Stomach (tissue), 9 donors: ENCODE data around the gene PAFAH1B1. TPM values are rescaled to one million over a fixed set of nuclear protein-coding genes. Genes with fewer than 3 reads are reported as not detected.

ENCODE experiments used
- DNase-seq, 2 donors: peaks; one replicate each; pipeline versions ENCODE4 v3.0.0 to v3.0.0-alpha.2; 2013 to 2019
- H3K27ac ChIP-seq, 5 donors: fragments of 200-600 bp in 4 of 5; sonication (generic) in 4 of 5; one replicate each; pipeline ENCODE4 v1.5.1; 2013 to 2019; ENCODE audit warnings: mild to moderate bottlenecking in 1 of 5, moderate library complexity in 1 of 5
- H3K27me3 ChIP-seq, 3 donors: fragments of 200-600 bp; sonication (generic); one replicate each; pipeline ENCODE4 v1.5.1; 2017 to 2019; ENCODE audit warnings: mixed run types in 1 of 3
- H3K36me3 ChIP-seq, 4 donors: fragments of 200-600 bp; sonication (generic); 1 replicate in 3 of 4; 2 replicates in 1 of 4; pipeline ENCODE4 v1.5.1; 2016 to 2019
- H3K4me1 ChIP-seq, 4 donors: fragments of 200-600 bp; sonication (generic); one replicate each; pipeline ENCODE4 v1.5.1; 2016 to 2019
- H3K4me3 ChIP-seq, 4 donors: fragments of 200-600 bp; sonication (generic) in 3 of 4; one replicate each; pipeline ENCODE4 v1.5.1; 2016 to 2019; ENCODE audit warnings: mild to moderate bottlenecking in 1 of 4
- H3K9me3 ChIP-seq, 4 donors: fragments of 200-600 bp; sonication (generic); one replicate each; pipeline ENCODE4 v1.5.1; 2016 to 2019
- CTCF ChIP-seq, 7 experiments: fragments of 450-650 bp in 4 of 7; fragments of 200-600 bp in 3 of 7; sonication (generic) in 3 of 7; IDR thresholded peaks; one replicate each; pipeline ENCODE4 v1.5.1; 2016 to 2019; ENCODE audit warnings: antibody characterized with exemption in 7 of 7, control low read depth in 2 of 7, mild to moderate bottlenecking in 1 of 7
- EP300 ChIP-seq: sonication (generic); formaldehyde crosslinking; IDR thresholded peaks from one replicate; pipeline ENCODE4 v1.6.1; 2017; ENCODE audit warnings: antibody characterized with exemption
- POLR2A ChIP-seq, 4 donors: fragments of 450-650 bp; IDR thresholded peaks; one replicate each; pipeline ENCODE4 v1.6.1; 2016; ENCODE audit warnings: antibody characterized with exemption in 4 of 4, control low read depth in 2 of 4, mild to moderate bottlenecking in 1 of 4, moderate library complexity in 1 of 4
- POLR2AphosphoS5 ChIP-seq, 3 donors: sonication (generic); formaldehyde crosslinking; IDR thresholded peaks; one replicate each; pipeline ENCODE4 v1.6.1; 2016; ENCODE audit warnings: antibody characterized with exemption in 3 of 3
- WGBS, 5 donors: extraction: QIAGEN DNeasy Blood & Tissue Kit in 3 of 5; methylation state at CpG; one replicate each; pipeline versions ENCODE4 v1.1.5 to v1.1.7; 2013 to 2018; 5-methylcytosine and 5-hydroxymethylcytosine counted together
- intact Hi-C: fragments of 100-400 bp; cut with DNase I; formaldehyde crosslinking; loops from one replicate; pipeline ENCODE4 v1.15.1; 2023; ENCODE audit warnings: low total_unique reads
- polyA plus RNA-seq, 3 donors: library from polyadenylated mRNA; stranded (reverse); fragments of 200-250 nt; gene quantifications; one replicate each; pipeline ENCODE4 v1.2.3, GENCODE V29; 2013
- total RNA-seq, 5 donors: library from RNA; depleted of rRNA; stranded (reverse); fragments of >200 nt; gene quantifications; one replicate each; pipeline versions ENCODE4 v1.1.0 to v1.2.3, GENCODE V29; 2014 to 2016
- donor health status: healthy with polysubstance abuse.
- donor health status: Bipolar disorder and iron deficiency.
- donor health status: healthy.

Gene PAFAH1B1
- total and polyA plus RNA-seq, 8 donors, result 22.5 to 264 (median 50.7) TPM

- 0 to 2% (median 1%) methylated on average over 52 to 76 of the region's 76 CpGs for WGBS, 5 donors
Measured at GRCh38 chr17:2711608-2712299, 118.3 kb downstream of the PAFAH1B1 start, which contains the start of gene CLUH. TSS of gene CLUH (minus strand) at chr17:2711764. CDS start at chr17:2711661, 103 bp downstream.

DNA sequence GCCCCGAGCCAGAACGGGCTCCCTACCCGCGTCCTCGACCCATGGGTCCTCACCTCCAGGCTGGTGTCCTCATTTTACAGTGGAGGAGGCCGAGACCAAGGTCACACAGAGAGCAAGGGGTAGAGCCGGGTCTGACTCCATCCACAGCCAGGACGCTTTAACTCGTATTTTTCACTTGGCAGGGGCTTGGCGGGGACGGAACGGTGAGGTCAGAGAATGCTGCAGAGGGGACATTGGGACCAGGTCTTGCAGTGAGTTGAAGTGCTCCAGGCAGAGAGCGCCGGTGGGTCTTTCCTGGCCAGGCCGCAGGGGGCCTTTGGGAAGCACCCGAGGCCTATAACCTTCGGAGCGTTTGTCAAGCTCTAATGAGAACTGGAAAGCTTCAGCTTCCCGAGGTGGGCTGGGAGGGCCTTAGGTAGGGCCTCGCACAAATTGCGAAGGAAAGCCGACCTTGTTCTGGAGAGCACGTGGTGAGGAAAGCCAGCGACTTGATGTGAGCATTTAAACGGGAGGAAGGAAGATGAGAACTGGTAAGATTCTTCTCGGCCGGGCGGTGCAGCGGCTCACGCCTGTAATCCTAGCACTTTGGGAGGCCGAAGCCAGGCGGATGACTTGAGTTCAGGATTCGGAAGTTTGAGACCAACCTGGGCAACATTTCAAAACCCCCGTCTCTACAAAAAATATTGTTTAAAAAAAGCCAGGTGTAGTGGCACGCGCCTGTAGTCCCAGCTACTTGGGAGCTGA is 119.0 kb downstream of the PAFAH1B1 start:
- peak overlapping the region; percentile 78 to 95 (median 94) for H3K4me3 ChIP-seq
- DNase-seq, result no peak
- H3K4me1 ChIP-seq, result peaks cover 38 to 55% (median 48%) of the 10 kb centered on the region in 4 donors
- 53 to 63% (median 58%) methylated on average over 31 to 36 of the region's 36 CpGs for WGBS, 5 donors
- TF ChIP-seq POLR2AphosphoS5 (IDR thresholded peaks at IDR 0.05) (no peak), CTCF (IDR thresholded peaks at IDR 0.05) (no peak), POLR2A (IDR thresholded peaks at IDR 0.05) (no peak), EP300 (no peak)
- H3K9me3 ChIP-seq, result no peaks in the 10 kb centered on the region
- no peaks in the 10 kb centered on the region for H3K36me3 ChIP-seq
- intact Hi-C loops, result no loop called here
- H3K27me3 ChIP-seq, result no peaks in the 10 kb centered on the region
- peak overlapping the region; percentile 81 to 91 (median 85) for H3K27ac ChIP-seq

More at GRCh38 chr17:2711608-2712299, 118.3 kb downstream of the PAFAH1B1 start, which contains the start of gene CLUH:
- H3K27ac ChIP-seq, result peak within 1 kb of the TSS; percentile 85 to 91 (median 87)
- H3K9me3 ChIP-seq, result no peaks in the 10 kb centered on the region
- no peaks in the 10 kb centered on the region for H3K27me3 ChIP-seq
- peak within 1 kb of the TSS; percentile 78 to 95 (median 94) for H3K4me3 ChIP-seq
- H3K36me3 ChIP-seq, result no peaks in the 10 kb centered on the region
- DNase-seq, result peak; percentile 98 to 99
- intact Hi-C loops, result no loop called here
- TF ChIP-seq CTCF (IDR thresholded peaks at IDR 0.05), result no peak
- peak; percentile 51 for TF ChIP-seq EP300
- TF ChIP-seq POLR2A (IDR thresholded peaks at IDR 0.05), result no peak
- TF ChIP-seq POLR2AphosphoS5 (IDR thresholded peaks at IDR 0.05), result peak; percentile 95 to 99 (median 99)
- peaks cover 44 to 62% (median 55%) of the 10 kb centered on the region in 4 donors for H3K4me1 ChIP-seq

GRCh38 chr17:2713881-2714280 is 120.4 kb downstream of the PAFAH1B1 start:
- Histone ChIP-seq H3K4me3 (no peak overlapping the region), H3K27me3 (no peaks in the 10 kb centered on the region), H3K36me3 (no peaks in the 10 kb centered on the region), H3K27ac (no peak overlapping the region), H3K9me3 (no peaks in the 10 kb centered on the region), H3K4me1 (peaks cover 24 to 41% (median 34%) of the 10 kb centered on the region in 4 donors)
- intact Hi-C loops, result no loop called here
- TF ChIP-seq POLR2AphosphoS5 (IDR thresholded peaks at IDR 0.05) (no peak), CTCF (IDR thresholded peaks at IDR 0.05) (no peak), POLR2A (IDR thresholded peaks at IDR 0.05) (no peak), EP300 (no peak)
- no peak for DNase-seq
- WGBS, 5 donors, result 90 to 95% (median 92%) methylated on average over 9 of the region's 9 CpGs

- intact Hi-C loops, result no loop called here
- WGBS, 5 donors, result 63 to 74% (median 72%) methylated on average over 5 of the region's 5 CpGs
- H3K36me3 ChIP-seq, result no peaks in the 10 kb centered on the region
- DNase-seq, result no peak
- TF ChIP-seq POLR2AphosphoS5 (IDR thresholded peaks at IDR 0.05), result no peak
- TF ChIP-seq EP300, result no peak
- TF ChIP-seq CTCF (IDR thresholded peaks at IDR 0.05), result no peak
- no peak for TF ChIP-seq POLR2A (IDR thresholded peaks at IDR 0.05)
- no peaks in the 10 kb centered on the region for H3K9me3 ChIP-seq
- H3K27ac ChIP-seq, result no peak overlapping the region
- H3K27me3 ChIP-seq, result peaks cover 0 to 5% (median 0%) of the 10 kb centered on the region in 3 donors
- peaks cover 8 to 19% (median 11%) of the 10 kb centered on the region in 4 donors for H3K4me1 ChIP-seq
- H3K4me3 ChIP-seq, result no peak overlapping the region
Measured at GRCh38 chr17:2716649-2717048, 123.2 kb downstream of the PAFAH1B1 start.
